HG03095 (cell line): Measurements from ENCODE around the gene ITM2C.

Source experiments
- ATAC-seq: cut with Tn5 transposase; IDR thresholded peaks from one replicate; pipeline ENCODE4 v1.9.1; 2021; ENCODE audit warnings: moderate library complexity; ENCODE audit not compliant: unreplicated experiment

ITM2C gene

DNA sequence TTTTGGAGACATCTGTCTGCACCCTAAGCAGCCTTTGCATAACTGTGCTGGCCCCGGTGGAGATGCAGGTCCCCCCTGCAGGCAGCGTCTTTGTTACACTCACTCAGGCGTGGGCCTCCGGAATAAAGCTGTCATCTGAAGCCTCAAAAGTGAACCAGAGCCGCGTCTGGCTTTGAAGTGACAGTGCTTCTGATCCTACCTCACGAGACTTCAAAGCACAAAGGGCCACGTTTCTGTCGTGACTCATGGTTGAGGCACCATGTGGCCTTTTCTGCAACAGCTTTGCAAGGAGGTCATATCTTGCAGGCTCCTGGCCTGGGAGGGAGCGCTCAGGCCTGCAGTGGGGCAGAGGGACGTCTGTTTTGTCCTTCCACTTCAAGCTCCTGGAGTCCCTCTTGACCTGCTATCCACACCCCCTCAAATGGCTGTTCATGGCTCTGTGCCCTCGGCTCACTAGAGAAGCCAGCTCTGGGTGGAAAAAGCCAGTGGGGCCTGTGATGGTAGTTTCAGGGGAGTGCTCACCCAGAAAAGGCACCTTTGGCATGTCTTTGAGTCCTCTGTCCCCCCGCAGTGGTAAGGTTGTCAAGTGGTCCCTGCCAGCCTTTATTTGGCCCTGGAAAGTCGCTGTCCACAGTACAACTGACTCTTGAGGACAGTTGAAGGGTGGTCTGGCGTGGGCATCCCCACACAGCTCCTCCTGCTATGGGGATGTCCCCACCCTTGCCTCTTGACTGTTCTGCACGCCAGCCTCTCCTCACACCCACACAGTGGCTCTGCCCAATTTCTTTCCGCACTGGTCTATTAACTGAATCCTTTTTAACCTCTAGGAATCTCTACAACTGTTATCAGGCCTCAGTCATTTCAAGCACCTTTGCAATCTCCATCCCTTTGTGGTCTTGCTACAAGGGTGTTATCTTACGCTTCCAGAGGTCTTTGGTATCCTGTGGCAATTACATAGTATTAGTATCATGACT lies 41.0 kb downstream of the ITM2C start:
- no peak for ATAC-seq

DNA sequence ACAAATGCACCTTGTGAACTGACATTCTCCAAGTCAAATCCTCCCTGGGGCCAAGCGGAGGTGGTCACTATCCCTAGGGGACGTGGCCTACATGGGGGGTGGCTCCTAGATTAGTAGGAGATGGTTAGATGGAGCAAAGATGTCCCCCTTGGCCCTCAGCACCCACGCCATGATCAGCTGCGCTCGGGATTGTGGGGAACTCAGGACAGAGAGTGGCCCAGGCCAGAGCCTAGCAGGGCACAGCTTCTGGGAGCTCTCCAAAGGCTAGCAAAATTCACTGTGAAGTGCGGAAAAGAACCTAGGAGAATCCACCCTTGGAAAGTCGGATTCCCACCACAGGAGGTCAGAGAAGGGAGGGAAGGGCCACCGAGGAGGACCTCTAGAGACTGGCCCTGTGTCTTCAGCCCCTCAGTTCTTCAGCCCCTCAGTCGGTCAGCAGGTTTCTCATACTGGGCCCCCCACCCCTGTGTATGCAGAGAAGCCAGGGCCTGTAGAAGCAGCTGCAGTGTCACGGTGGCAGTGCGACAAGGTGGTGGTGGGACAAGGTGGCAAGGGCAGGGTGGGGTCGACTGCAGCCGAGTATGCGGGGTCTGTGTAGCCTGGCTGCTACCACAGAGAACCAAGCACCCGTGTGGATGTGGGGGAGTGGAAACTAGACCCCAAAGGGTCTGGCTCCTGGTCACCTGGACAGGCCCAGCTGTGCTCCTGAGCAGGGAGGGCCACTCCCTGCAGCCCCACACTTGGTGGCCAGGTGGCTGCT lies 41.9 kb downstream of the ITM2C start:
- ATAC-seq: no peak

DNA sequence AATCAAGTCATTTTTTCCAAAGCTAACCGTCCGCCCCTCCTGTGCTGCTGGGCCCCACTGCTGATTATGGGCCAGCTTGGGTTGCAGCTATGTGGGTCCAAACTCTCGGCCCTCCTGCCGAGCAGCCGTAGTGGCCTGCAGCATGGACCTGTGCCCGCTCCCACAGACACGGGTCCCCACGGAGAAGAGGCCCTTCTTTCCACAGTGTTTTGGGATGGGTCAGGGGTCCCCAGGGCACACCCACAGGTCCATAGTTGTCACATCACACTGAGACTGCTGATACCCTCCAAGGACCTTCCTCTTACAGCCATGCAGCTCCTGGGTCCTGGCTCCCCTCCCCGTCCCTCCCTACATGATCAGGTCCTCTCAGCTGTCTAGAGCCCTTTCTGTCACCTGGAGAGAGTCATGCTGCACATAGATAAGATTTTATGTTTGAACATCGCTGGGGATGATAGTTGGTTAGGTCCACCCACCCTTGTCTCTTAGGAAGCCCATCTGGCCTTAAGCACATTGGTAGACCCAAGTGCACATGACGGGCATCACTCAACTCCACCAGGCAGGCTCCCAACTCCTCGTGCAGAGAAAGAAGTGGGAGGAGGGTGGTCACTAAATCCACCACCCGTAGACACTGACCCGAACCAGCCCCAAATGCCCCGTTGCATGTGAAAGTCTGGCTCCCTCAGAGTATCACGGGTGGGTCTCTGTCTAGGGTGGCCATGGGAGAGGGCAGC lies 42.8 kb downstream of the ITM2C start:
- no peak for ATAC-seq

DNA sequence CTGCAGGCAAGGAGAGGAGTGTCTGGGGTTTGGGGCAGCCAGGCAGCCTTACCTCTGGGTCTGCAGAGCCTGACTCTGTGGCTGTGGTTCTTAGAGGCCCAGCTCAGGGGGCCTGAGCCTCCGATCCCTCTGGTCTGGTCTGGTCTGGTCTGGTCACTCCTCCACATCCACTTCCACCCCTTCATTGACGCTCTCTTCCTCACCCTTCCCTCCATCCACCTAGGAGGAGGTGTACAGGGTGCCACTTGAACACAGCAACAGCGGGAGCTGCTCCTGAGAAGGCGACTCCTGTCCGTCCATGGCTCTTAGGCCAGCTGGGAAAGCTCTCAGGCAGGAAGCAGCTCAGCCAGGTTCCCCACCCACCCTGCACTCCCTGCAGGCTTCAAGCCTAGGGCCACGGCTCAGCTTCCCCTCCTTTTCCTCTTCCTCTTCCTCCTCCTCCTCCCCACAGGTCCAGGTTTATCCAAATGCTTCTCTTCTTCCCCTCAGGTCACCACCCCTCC lies 43.4 kb downstream of the ITM2C start:
- ATAC-seq: no peak

DNA sequence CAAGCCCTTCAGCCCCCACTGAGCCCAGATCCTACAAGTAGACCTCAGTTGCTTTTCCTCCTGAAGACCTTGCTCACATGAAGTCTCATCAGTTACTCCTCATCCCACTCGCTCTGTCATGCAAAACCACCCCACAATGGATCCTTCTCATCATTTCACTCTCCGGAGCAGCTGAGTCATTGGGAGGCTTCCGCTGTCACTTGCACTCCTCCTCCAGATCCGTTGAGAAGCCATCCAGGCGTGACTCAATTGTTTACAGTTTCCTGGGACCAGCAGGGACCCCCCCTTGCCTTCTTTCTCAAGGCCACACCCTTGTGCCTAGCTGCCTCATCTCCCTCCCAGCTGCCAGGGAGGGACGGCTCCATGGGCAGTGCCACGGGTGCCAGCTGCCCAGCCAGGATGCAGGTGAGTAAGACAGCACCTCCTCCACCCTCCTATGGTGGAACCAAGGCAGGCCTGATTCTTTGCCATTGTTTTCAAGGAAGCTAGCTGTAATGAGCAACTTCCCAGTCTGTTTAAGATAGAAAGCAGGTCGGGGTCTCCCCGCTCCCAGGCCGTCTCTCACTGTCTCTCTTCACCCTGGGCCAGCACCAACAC lies 44.0 kb downstream of the ITM2C start:
- no peak for ATAC-seq

DNA sequence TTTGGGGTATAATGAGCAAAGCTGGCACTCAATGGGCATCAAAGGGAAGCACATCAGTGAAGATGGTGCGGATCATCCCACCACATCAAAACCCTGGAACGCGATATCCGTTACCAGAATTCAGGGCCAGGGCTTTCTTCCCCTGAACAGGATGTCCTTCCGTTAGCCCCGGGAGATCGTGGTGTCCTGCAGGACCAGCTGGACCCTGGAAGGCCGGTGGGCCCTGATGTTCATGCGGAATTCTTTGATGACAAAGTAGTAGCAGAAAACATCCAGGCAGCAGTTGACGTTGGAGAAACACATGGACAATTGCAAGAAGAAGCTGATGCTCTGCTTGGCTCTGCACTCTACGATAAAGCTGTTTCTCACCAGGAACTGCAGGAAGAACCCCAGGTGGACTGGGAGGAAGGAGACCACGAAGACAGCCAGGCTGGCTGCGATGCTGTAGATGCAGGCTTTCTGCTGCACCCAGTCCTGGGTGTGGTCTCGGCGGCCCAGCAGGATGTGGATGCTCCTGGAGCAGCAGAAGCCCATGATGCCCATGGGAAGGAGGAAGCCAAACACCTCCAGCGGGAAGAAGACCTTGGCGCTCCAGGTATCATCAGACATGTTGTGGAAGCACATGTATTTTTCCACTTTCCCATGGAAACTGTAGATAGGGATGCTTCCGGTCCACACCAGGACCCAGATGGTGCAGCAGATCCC lies 45.3 kb downstream of the ITM2C start:
- ATAC-seq: no peak

DNA sequence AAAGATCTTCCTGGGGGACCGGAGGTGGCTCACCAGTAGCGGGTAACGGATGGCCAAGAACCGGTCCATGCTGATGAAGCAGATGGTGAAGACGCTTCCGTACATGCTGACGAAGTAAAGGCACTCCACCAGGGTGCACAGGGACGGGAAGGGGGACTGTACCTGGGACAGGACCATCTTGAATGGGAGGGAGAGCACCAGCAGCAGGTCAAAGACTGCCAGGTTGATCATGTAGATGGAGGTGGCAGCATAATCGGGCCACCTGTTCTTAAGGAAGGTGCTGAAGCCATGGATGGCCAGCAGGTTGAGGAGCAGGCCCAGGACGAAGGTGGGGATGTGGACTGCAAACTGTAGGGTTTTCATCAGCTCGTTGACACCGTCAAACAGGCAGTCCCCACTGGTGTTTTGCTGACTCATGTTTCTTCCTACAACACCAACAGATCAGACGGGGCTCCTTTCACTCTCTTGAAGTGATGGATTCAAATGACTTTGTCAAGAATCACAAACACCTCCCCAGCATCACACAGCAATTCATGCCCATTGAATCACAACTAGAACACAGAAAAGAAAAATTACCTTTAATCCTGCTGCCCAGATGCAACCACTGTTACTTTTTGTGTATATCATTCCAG lies 45.9 kb downstream of the ITM2C start:
- ATAC-seq: no peak

DNA sequence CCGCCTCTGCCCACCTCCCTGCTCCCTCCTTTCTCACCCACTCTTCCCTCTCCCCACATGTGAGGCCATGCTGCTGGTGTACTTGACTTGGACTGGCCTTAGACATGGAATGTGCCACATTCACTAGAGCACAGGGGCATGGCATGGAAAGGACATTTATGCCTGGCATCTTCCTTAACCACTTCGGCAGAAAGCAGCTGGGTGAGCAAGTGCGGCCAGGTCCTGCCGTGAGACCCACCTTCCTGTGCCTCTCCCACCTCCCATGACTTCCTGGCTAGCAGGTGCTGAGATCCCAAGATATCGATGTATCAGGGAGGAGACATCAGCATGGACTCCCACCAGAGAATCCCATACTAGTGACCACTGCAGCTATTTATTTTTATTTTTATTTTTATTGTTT lies 47.3 kb downstream of the ITM2C start:
- no peak for ATAC-seq

DNA sequence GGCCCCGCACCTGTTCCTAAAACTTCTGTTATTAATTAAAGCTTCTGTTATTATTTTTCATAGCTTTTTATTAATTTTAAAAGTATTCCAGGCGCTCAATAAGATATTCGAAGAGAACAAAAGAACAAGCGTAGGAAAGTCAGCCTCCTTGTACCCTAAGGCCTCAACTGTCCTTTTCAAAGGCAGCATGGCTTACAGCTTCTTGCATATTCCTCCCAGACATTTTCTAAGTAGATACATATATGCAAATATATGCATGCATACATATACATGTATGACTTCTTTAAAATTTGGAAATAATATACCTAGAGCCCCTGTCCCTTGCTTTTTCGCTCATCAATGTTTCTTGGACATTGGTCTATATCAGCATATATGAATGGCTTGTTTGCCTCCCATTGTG lies 48.0 kb downstream of the ITM2C start:
- no peak for ATAC-seq

DNA sequence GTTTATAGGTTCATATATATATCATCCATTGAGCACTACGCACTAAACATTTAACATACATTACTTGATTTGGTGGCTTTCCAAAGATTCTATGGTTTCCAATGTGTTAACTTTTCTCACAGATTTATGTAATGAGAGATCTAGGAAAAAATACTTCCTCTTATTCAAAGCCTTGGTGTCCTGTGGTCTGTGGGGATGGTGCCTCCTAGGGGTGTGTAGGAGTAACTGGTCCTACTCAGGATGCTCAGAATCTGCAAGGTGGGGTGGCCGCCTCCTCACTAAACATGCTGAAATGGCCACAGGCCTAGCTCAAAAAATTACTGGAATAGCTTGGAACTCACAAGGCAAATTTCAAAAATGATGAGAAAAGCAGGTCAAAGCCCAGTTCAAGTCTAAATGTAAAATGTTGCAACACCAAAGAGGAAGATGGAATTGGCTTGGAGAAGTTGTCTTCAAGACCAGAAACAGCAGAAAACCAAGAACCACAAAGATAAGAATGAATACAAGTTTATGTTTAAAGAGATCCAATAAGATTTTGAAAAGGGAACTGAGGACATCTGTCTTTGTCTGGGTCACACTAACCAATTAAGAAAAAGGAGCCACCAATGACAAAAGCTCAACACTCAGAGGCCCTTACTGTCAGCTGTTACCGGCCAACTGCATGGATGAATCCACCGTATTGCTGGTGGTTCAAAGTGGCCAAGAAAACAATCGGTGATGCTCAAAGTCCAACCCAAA lies 48.8 kb downstream of the ITM2C start:
- no peak for ATAC-seq

DNA sequence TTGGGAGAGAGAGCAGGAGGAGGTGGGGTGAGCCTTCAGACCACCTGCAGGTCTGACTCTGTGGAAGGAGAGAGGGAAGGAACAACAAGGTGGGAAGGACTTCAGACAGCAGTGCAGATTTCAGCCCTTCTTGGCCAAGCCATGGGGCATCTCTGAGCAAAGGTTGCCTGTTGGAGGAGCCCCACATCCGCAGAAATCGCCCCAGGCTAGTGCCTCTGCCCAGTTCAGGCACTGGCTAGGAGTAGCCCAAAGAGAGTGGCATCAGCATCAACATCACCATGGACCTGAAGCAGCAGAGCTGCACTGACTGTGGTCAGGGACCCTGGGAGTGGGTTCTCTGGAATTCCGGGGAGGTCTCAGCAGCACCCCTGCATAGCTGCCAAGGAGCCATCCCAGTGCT lies 50.1 kb downstream of the ITM2C start:
- no peak for ATAC-seq

DNA sequence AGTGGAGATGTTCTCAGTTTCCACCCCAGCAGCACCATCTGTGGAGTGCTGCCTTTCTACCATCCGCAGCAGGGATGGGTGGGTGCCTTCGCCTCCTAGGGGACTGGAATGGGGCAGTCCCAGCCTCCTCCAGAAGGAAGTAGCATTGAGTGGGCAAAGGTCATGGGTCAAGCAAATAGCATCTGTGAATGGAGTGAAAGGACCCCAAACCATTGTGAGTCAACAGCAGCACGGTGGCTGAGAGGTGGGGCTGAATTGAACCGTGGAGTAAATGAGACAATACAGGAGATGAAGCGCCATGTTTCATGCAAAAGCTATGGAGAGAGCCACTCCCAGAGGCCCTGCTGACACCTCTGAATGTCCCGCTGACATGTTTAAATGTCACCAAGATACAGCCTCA lies 50.6 kb downstream of the ITM2C start:
- no peak for ATAC-seq

DNA sequence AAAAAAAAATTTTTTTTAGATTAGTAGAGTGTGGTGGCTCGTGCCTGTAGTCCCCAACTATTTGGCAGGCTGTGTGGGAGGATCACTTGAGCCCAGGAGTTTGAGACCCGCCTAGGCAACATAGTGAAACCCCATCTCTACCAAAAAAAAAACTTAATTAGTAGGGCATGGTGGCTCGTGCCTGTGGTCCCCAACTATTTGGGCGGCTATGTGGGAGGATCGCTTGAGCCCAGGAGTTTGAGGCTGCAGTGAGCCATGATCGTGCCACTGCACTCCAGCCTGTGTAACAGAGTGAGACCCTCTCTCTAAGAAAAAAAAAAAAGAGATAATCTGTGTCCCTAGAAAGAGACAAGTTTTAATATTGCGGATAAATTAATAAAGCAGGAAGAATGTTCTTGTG lies 51.5 kb downstream of the ITM2C start:
- ATAC-seq: no peak

DNA sequence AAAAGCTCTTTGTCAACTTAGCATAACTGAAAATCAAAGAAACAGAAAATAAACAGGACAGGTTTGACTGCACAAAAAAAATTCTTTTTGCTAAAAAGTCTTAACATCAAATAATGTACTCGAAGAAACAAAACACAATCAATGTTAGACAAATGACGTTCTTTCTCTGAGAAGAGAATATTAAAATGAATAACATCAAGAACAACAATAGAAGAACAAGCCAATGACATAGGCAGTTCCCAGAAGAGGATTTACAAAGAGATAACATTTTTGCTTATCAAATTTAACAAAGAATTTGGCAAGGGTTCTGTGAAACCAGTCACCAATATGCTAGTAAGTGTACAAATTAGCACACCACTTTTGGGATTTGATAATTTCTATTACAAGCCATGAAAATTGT lies 54.5 kb downstream of the ITM2C start:
- no peak for ATAC-seq

DNA sequence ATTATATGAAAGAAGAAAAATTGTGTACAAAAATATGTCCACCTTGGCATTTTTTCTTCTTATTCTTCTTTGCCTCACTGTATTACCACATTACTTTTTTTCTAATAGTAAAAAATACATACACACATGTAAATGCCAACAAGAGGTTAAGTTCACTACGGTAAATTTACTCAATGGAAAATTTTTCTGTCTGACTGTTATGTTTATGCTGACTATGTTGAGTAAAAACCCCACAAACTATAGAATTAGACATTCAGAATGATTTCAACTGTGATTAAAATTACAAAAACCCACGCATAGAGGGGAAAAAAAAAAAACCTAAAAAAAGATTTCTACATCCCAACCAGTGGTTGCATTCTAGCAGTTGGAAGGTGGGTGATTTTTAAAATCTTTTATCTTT lies 54.9 kb downstream of the ITM2C start:
- ATAC-seq: no peak

DNA sequence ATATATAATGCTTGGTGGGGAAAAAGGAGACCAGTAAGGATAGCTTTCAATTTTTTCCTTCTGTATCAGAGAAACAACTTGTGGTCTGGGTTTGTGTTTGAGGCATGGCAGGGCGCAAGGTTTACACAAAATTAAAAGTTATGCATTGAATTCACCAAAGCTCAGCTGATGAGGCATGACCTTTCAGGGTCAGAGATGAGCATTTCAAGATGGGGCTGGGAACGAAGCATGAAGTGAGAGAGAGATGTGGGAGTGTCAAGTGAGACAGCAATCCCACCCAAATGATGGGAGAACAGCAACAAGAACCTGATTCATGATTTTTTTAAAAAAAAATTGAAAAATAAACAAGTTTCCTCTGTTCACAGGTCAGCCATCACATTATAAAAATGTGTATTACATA lies 55.4 kb downstream of the ITM2C start:
- no peak for ATAC-seq

DNA sequence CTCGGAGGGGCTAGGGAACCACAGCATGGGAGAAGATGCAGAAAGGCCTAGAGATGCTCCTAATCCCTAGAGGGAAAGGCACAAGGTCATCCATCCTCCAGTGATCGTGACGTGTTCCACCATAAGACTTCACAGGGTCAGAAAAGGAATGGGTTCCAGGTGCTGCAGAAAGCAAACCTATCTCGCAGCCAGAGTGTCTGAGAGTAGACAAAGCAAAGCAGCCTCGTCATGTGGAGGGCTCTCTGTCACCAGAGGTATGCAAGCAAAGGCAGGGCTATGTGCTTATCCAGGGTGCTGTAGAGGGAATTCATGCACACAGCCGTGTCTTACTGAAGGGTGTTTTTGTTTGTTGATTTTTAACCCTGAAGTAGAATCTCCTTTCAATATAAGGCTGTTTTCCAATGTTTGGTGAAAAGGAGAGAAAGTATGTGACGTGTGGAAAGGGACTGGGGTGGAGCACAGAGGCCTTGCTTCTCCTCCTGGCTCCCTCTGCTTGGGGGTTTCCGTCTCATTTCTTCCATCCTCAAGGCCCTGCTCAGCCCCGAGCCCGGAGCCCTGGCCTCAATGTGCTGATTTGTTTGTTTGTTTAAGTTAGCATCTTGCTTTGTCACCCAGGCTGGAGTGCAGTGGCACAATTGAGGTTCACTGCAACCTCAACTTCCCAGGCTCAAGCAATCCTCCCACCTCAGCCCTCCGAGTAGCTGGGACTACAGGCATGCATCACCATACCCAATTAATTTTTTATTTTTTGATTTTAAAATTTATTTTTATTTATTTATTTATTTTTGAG lies 57.3 kb downstream of the ITM2C start:
- no peak for ATAC-seq

DNA sequence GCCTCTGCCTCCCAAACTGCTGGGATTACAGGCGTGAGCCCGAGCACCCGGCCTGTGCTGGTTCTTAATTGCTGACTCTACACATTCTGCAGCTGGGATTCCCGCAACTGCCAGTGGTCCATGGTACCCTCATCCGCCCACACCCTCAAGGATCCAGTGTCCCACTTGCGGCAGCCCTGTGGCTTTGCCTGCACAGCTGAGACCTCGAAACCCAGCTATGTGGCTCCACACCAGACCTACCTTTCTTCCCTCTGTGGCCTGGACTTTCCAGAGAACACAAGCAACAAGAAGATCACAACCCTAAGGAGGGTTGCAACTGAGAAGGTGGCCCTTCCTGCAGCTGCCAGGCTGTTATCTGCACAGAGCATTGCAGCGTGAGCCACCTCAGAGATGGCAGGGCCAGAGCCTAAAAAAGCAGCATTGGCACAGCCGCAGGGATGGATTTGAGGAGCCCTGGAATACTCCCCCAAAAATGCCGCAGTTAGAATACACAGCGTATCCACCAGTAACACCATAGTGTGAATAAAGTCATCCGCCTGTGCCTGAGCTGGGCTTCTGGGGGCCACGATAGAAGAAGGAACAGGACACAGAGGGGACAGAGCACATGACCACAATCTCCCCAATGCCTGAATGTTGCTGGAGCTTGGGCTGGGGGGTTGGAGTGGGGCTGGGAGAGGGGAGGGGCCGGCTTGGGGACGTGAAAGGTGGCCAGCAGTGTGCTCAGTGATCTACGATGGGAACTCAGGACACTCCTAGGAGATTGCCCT lies 58.4 kb downstream of the ITM2C start:
- no peak for ATAC-seq
